ENCODE data around the gene AKT3.

AKT3 gene

GRCh38 chr1:243855616-243856318 is 5.7 kb upstream of the AKT3 start:
- TF ChIP-seq REST (IDR thresholded peaks at IDR 0.05; ENCODE audit: low read depth) (no peak), YY1 (IDR thresholded peaks at IDR 0.05; ENCODE audit: low read depth) (no peak), CEBPB (IDR thresholded peaks at IDR 0.05) (no peak), FOXM1 (IDR thresholded peaks at IDR 0.05; ENCODE audit: borderline replicate concordance, low read depth) (no peak), ZBTB7A (IDR thresholded peaks at IDR 0.05; ENCODE audit: low read depth) (no peak), TCF12 (IDR thresholded peaks at IDR 0.05; ENCODE audit: low read depth) (no peak), TEAD4 (IDR thresholded peaks at IDR 0.05) (no peak), EP300 (IDR thresholded peaks at IDR 0.05; ENCODE audit: borderline replicate concordance) (no peak), RAD21 (IDR thresholded peaks at IDR 0.05; ENCODE audit: low read depth) (no peak), TAF1 (IDR thresholded peaks at IDR 0.05; ENCODE audit: low read depth) (no peak), CREB1 (IDR thresholded peaks at IDR 0.05; ENCODE audit: low read depth) (no peak), EGR1 (IDR thresholded peaks at IDR 0.05) (no peak), NFIC (IDR thresholded peaks at IDR 0.05) (no peak)
- TF ChIP-seq, protein P1, sequence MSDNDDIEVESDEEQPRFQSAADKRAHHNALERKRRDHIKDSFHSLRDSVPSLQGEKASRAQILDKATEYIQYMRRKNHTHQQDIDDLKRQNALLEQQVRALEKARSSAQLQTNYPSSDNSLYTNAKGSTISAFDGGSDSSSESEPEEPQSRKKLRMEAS (IDR thresholded peaks at IDR 0.05): no peak
- TF ChIP-seq, protein P2, sequence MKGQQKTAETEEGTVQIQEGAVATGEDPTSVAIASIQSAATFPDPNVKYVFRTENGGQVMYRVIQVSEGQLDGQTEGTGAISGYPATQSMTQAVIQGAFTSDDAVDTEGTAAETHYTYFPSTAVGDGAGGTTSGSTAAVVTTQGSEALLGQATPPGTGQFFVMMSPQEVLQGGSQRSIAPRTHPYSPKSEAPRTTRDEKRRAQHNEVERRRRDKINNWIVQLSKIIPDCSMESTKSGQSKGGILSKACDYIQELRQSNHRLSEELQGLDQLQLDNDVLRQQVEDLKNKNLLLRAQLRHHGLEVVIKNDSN (IDR thresholded peaks at IDR 0.05): no peak

- TF ChIP-seq NFIC (IDR thresholded peaks at IDR 0.05) (no peak), TEAD4 (IDR thresholded peaks at IDR 0.05) (no peak), YY1 (IDR thresholded peaks at IDR 0.05; ENCODE audit: low read depth) (no peak)
- TF ChIP-seq, protein P1 (IDR thresholded peaks at IDR 0.05): no peak
These were observed 1.7 kb upstream of the AKT3 start for GRCh38 chr1:243851765-243852164.

DNA sequence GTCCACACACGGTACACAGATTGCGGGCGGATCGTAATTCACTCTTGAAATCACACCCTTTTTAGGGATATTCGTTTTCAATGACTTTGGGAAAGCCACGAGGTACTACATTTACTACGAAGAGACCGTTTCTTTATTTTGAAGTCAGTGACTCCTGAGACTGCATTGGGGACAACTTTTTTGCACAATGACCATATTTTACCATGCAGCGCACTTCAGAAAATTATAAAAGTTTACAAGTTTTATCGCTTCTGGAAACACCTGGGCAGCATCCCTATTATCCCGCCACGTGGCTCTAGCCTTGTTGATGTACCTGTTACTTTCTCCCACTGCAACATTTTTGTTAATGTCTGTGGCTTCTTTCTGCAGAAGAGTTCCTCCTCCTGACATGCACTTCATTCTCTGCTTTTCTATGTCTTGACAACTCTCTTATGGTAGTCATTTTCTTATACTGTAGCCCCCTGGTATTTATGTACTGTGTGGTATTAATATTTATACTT is 1.3 kb upstream of the AKT3 start:
- TF ChIP-seq, protein P2 (IDR thresholded peaks at IDR 0.05): no peak
- no peak for TF ChIP-seq RAD21 (IDR thresholded peaks at IDR 0.05; ENCODE audit: low read depth)
- no peak for TF ChIP-seq EGR1 (IDR thresholded peaks at IDR 0.05)
- TF ChIP-seq REST (IDR thresholded peaks at IDR 0.05; ENCODE audit: low read depth): no peak
- TF ChIP-seq FOXM1 (IDR thresholded peaks at IDR 0.05; ENCODE audit: borderline replicate concordance, low read depth): no peak
- no peak for TF ChIP-seq TCF12 (IDR thresholded peaks at IDR 0.05; ENCODE audit: low read depth)
- TF ChIP-seq TAF1 (IDR thresholded peaks at IDR 0.05; ENCODE audit: low read depth): no peak
- no peak for TF ChIP-seq EP300 (IDR thresholded peaks at IDR 0.05; ENCODE audit: borderline replicate concordance)
- TF ChIP-seq, protein P1 (IDR thresholded peaks at IDR 0.05): no peak
- TF ChIP-seq ZBTB7A (IDR thresholded peaks at IDR 0.05; ENCODE audit: low read depth): no peak
- TF ChIP-seq CEBPB (IDR thresholded peaks at IDR 0.05): no peak
- no peak for TF ChIP-seq NFIC (IDR thresholded peaks at IDR 0.05)
- TF ChIP-seq CREB1 (IDR thresholded peaks at IDR 0.05; ENCODE audit: low read depth): no peak

DNA sequence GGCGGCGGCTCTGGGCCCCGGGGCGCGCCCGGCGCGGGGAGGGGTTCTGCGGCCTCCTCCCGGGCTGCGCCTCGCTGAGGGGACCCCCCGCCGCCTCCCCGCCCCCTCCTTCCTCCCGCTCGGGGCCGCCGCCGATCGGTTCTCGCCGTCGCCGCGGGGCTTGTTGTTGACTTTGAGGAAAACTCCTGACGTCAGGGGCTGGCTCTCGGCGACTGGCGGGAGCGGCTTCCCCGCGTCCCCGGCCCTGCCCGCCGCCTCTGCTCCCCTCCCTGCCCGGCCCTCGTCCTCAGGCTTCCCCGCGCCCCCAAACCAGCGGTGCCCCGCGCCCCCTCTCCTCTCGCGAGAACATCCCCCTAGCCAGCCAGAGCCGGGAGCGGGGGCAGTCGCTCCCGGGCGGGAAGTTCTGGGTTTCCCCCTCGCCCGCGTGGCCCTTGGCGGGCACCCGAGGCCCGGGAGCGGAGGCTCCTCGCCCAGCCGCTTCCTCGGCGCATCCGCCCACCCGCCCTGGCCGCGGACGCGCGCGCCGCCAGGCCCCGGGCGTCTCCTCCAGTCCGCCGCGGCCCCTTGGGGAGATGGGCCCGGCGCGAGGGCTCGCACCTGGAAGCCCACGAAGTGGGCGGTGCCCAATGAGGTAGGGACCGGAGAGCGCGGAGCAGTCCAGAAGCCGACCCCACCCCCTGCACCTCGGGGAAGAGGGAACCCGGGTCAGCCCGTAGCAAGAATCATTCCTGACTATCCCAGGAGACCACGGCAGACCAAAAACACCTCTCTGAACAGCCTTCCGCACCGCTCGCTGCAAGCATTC is 611 bp upstream of the AKT3 start:
- TF ChIP-seq, protein P1 (IDR thresholded peaks at IDR 0.05): peak; percentile 85
- no peak for TF ChIP-seq TAF1 (IDR thresholded peaks at IDR 0.05; ENCODE audit: low read depth)
- no peak for TF ChIP-seq EGR1 (IDR thresholded peaks at IDR 0.05)
